PFSK-1 (cell line): ENCODE measurements around the gene NCK2.

Experiments used
- POLR2AphosphoS5 ChIP-seq: IDR thresholded peaks from 2 replicates; pipeline ENCODE4 v1.6.1; 2012; ENCODE audit warnings: low read depth, mild to moderate bottlenecking, control low read depth, low read length, moderate library complexity
- SIN3A ChIP-seq: IDR thresholded peaks from 2 replicates; pipeline ENCODE4 v1.6.1; 2012; ENCODE audit warnings: mild to moderate bottlenecking, low read length, moderate library complexity, borderline replicate concordance; ENCODE audit not compliant: insufficient read depth
- TAF1 ChIP-seq: IDR thresholded peaks from 2 replicates; pipeline ENCODE4 v1.6.1; 2012; ENCODE audit warnings: low read length, control low read depth, borderline replicate concordance; ENCODE audit not compliant: insufficient read depth
- TF ChIP-seq, protein P1 (sequence below), 2 experiments: IDR thresholded peaks; 2 replicates each; pipeline versions ENCODE4 v1.6.1 to v1.8.0; 2011 to 2012; ENCODE audit warnings: low read depth in 2 of 2, low read length in 2 of 2, control low read depth in 1 of 2, inconsistent platforms in 1 of 2, mild to moderate bottlenecking in 1 of 2, moderate library complexity in 1 of 2; ENCODE audit not compliant: insufficient read depth in 1 of 2

DNA sequence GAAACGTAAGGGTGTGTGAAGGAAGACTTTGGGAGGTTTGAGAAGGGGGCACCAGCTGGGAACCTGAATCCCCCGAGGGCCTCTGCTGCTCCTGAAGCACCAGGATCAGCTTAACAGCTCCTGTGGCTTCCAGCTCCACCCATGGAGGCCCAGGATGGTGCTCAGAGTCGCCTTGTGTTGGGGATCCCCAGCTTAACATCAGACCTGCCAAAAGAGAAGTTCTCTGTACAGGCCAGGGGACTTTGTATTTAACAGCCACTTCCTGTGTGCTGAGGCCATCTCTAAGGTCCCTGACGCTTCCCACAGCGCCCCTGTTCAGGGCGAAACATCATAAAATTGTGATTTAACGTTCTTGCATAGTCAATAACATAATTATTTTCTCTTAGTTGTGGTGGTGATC is 77.5 kb downstream of the NCK2 start:
- TF ChIP-seq TAF1 (no peak), POLR2AphosphoS5 (no peak), SIN3A (no peak)
- TF ChIP-seq, protein P1, sequence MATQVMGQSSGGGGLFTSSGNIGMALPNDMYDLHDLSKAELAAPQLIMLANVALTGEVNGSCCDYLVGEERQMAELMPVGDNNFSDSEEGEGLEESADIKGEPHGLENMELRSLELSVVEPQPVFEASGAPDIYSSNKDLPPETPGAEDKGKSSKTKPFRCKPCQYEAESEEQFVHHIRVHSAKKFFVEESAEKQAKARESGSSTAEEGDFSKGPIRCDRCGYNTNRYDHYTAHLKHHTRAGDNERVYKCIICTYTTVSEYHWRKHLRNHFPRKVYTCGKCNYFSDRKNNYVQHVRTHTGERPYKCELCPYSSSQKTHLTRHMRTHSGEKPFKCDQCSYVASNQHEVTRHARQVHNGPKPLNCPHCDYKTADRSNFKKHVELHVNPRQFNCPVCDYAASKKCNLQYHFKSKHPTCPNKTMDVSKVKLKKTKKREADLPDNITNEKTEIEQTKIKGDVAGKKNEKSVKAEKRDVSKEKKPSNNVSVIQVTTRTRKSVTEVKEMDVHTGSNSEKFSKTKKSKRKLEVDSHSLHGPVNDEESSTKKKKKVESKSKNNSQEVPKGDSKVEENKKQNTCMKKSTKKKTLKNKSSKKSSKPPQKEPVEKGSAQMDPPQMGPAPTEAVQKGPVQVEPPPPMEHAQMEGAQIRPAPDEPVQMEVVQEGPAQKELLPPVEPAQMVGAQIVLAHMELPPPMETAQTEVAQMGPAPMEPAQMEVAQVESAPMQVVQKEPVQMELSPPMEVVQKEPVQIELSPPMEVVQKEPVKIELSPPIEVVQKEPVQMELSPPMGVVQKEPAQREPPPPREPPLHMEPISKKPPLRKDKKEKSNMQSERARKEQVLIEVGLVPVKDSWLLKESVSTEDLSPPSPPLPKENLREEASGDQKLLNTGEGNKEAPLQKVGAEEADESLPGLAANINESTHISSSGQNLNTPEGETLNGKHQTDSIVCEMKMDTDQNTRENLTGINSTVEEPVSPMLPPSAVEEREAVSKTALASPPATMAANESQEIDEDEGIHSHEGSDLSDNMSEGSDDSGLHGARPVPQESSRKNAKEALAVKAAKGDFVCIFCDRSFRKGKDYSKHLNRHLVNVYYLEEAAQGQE (IDR thresholded peaks at IDR 0.05; ENCODE audit: insufficient read depth in 1 of 2, low read depth in 2 of 2, low read length in 2 of 2) = no peak
